ENCODE results near the gene ULK4.
"Not testable (repeated sequence)": the region's sequence is repeated elsewhere in the genome, so short reads cannot be mapped to it uniquely, and the experiment has no call there.

Gene ULK4

DNA sequence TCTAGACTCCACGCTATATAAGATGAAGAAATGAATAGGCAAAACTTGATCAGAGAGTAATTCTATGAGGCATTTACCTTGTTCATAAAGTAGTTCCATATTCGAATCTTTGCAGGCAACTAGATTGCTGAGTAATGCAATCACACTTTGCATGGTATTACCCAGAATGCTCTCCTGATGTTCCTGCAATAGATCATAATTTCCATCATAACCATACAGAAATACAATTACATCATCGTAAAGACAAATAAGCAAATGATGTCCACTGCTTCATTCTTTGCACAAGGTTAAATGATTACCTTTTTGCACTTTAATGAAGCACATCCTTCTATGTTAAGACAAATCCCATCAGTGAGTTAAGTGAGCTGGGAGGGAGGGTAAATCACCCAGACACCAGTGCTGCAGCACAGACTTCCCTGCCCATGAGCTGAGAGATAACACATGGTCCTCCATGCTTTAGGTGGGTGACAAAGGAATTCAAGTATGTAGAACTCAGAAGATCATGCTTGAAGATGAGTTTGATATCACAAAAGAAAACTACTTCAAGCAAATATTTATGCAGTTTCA lies 395.9 kb downstream of the ULK4 start:
- H3K4me3 ChIP-seq (ENCODE audit: control insufficient read depth, low read depth, low read length) = no peak overlapping the region
- DNase-seq (ENCODE audit: low read depth) = no peak
- TF ChIP-seq, protein P1, sequence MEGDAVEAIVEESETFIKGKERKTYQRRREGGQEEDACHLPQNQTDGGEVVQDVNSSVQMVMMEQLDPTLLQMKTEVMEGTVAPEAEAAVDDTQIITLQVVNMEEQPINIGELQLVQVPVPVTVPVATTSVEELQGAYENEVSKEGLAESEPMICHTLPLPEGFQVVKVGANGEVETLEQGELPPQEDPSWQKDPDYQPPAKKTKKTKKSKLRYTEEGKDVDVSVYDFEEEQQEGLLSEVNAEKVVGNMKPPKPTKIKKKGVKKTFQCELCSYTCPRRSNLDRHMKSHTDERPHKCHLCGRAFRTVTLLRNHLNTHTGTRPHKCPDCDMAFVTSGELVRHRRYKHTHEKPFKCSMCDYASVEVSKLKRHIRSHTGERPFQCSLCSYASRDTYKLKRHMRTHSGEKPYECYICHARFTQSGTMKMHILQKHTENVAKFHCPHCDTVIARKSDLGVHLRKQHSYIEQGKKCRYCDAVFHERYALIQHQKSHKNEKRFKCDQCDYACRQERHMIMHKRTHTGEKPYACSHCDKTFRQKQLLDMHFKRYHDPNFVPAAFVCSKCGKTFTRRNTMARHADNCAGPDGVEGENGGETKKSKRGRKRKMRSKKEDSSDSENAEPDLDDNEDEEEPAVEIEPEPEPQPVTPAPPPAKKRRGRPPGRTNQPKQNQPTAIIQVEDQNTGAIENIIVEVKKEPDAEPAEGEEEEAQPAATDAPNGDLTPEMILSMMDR (IDR thresholded peaks at IDR 0.05; ENCODE audit: control insufficient read depth, insufficient read depth, low read depth, low read length, missing control alignments) = no peak

DNA sequence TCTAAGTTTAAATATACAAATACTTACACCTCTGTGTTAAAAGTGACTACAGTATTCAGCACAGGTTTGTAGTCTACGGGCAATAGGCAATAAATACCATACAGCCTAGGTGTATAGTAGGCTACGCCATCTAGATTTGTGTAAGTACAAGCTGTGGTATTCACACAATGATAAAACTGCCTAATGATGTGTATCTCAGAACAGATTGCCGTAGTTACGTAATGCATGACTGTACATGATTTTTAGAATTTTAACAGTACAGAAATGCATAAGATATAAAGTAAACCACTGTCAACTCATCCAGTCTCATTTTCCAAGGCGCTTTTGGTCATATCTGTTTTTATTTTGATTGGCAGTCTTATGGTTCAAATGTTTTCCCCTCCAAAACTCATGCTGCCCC lies 396.9 kb downstream of the ULK4 start:
- no peak overlapping the region for H3K4me3 ChIP-seq (ENCODE audit: control insufficient read depth, low read depth, low read length)
- no peak for DNase-seq (ENCODE audit: low read depth)
- TF ChIP-seq, protein P1 (IDR thresholded peaks at IDR 0.05; ENCODE audit: control insufficient read depth, insufficient read depth, low read depth, low read length, missing control alignments) = no peak

DNA sequence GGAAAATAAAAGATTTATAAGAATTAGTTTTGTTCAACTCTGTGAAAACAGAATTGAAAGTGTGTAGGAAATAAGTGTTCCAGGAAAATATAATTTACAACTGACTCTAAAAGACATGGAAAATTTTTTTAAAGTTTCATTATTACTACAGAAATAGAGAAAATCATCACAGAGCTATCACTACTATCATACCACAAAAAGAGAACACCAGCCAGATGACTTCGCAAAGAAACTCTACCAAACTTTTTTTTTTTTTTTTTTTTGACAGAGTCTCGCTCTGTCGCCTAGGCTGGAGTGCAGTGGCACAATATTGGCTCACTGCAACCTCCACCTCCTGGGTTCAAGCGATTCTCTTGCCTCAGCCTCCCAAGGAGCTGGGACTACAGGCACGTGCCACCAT lies 405.7 kb downstream of the ULK4 start:
- DNase-seq (ENCODE audit: low read depth); H3K4me3 ChIP-seq (ENCODE audit: control insufficient read depth, low read depth, low read length): not testable (repeated sequence)

- no peak for DNase-seq (ENCODE audit: low read depth)
- H3K4me3 ChIP-seq (ENCODE audit: control insufficient read depth, low read depth, low read length) = no peak overlapping the region
- TF ChIP-seq, protein P1 (IDR thresholded peaks at IDR 0.05; ENCODE audit: control insufficient read depth, insufficient read depth, low read depth, low read length, missing control alignments) = no peak
Observed at GRCh38 chr3:41532976-41533375, 428.9 kb downstream of the ULK4 start.

GRCh38 chr3:41526995-41527573 lies 434.8 kb downstream of the ULK4 start:
- DNase-seq (ENCODE audit: low read depth) = no peak
- TF ChIP-seq, protein P1 (IDR thresholded peaks at IDR 0.05; ENCODE audit: control insufficient read depth, insufficient read depth, low read depth, low read length, missing control alignments) = no peak
- H3K4me3 ChIP-seq (ENCODE audit: control insufficient read depth, low read depth, low read length) = no peak overlapping the region

DNA sequence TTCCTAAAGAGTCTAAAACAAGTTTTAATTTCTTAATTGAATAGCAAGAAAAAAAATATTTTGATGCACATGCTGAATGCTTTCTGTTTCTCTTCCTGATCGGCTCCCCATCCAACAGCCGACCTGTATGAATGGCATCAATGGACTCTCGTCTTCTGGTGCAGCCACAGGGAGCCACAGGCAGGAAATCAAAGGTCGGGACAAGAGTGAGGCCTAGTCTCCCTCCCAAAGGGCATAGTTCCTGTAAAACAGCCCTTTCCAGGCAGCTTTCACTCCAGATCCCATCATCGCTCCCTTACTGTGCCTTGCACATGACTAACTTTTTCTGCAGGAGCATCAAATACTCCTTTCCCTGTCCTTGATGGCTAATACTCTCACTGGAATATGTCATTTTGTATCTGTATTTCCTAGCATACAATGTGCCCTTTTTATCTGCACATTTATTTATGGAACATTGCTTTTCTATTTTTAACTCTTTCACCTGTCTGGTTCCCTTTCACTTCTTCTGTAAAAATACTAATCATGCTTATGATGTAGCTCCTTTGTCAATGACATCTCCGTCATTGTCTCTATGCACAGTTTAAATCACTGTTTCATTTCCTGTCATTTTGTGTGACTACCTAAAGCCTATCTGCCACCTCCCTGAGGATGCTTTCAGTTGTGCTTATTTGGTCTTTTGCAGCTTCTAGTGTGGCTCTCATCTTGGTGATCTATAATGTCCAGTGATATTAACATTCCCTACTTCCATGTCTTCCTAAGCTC lies 436.4 kb downstream of the ULK4 start:
- TF ChIP-seq, protein P1 (IDR thresholded peaks at IDR 0.05; ENCODE audit: control insufficient read depth, insufficient read depth, low read depth, low read length, missing control alignments) = no peak
- H3K4me3 ChIP-seq (ENCODE audit: control insufficient read depth, low read depth, low read length) = no peak overlapping the region
- no peak for DNase-seq (ENCODE audit: low read depth)

GRCh38 chr3:41523897-41524296 lies 438.0 kb downstream of the ULK4 start:
- H3K4me3 ChIP-seq (ENCODE audit: control insufficient read depth, low read depth, low read length) = no peak overlapping the region
- TF ChIP-seq, protein P1 (IDR thresholded peaks at IDR 0.05; ENCODE audit: control insufficient read depth, insufficient read depth, low read depth, low read length, missing control alignments) = no peak
- DNase-seq (ENCODE audit: low read depth) = no peak
